BE2C (cell line): ENCODE results near the gene PTPRM.

ENCODE experiments used
- DNase-seq: peaks from one replicate; pipeline ENCODE4 v3.0.0-alpha.2; 2020
- H3K27me3 ChIP-seq: fragments of 250-450 bp; sonication (Bioruptor Pico); 2 replicates; pipeline ENCODE4 v1.5.1; 2020; ENCODE audit warnings: mild to moderate bottlenecking
- H3K36me3 ChIP-seq: fragments of 250-450 bp; sonication (Bioruptor Pico); 2 replicates; pipeline ENCODE4 v1.5.1; 2020; ENCODE audit warnings: mild to moderate bottlenecking
- H3K4me1 ChIP-seq: fragments of 250-450 bp; sonication (Bioruptor Pico); 2 replicates; pipeline ENCODE4 v1.5.1; 2020
- H3K4me3 ChIP-seq: 2 replicates; pipeline ENCODE4 v1.5.1; 2011; ENCODE audit warnings: low read depth, low read length
- H3K9me3 ChIP-seq: fragments of 250-450 bp; sonication (Bioruptor Pico); 2 replicates; pipeline ENCODE4 v1.5.1; 2020
- CTCF ChIP-seq: IDR thresholded peaks from 2 replicates; pipeline ENCODE4 v1.5.1; 2012; ENCODE audit warnings: mild to moderate bottlenecking, low read depth, low read length

PTPRM gene

DNA sequence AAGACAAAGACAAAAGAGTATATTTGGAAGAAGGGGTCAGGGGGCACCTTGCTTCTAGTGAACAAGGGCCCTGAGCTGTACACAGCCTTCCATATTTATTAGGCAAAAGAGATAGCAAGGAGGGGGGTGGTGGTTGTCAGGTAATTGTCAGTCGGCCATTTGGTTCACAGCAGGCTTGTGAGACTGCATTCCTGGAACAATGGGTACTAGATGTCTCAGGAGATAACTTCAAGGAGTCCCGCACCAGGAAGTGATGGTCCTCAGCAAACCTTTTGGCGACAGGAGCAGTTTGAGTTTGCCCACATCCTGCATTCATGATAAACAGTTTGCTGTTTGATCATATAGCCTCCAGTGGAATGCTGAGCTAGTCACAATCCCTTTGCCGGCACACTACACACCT is 665.7 kb downstream of the PTPRM start:
- TF ChIP-seq CTCF: no peak
- no peaks in the 10 kb centered on the region for H3K36me3 ChIP-seq
- H3K4me1 ChIP-seq: no peaks in the 10 kb centered on the region
- no peak overlapping the region for H3K4me3 ChIP-seq
- H3K27me3 ChIP-seq: no peaks in the 10 kb centered on the region
- no peak for DNase-seq
- H3K9me3 ChIP-seq: no peaks in the 10 kb centered on the region

- DNase-seq: no peak
- no peak overlapping the region for H3K4me3 ChIP-seq
- H3K36me3 ChIP-seq: no peaks in the 10 kb centered on the region
- no peak for TF ChIP-seq CTCF
- H3K27me3 ChIP-seq: no peaks in the 10 kb centered on the region
- no peaks in the 10 kb centered on the region for H3K9me3 ChIP-seq
- H3K4me1 ChIP-seq: no peaks in the 10 kb centered on the region
Observed at GRCh38 chr18:8235894-8236293, 668.8 kb downstream of the PTPRM start.

- Histone ChIP-seq H3K9me3 (no peaks in the 10 kb centered on the region), H3K4me1 (no peaks in the 10 kb centered on the region), H3K4me3 (no peak overlapping the region), H3K36me3 (no peaks in the 10 kb centered on the region), H3K27me3 (no peaks in the 10 kb centered on the region)
- no peak for DNase-seq
- TF ChIP-seq CTCF: no peak
Observed at GRCh38 chr18:8238507-8238906, 671.4 kb downstream of the PTPRM start.

DNA sequence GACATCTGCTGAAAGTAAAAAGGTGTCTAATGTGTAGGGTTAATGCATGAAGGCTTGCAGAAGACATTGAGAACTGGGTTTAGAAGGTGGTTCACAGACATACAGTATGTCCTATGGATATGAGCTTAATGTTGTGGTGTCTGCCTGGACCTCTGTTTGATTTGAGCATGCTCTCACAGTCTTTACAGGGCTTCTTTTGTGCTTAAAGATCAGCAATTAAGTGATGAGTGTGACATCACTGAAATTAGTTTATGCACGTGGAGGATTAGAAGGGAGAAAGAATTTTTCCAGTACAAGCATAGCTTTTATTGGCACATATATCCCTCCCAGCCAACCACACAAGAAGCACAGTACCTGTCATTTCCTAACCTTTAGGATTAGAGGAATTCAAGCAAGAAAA is 674.6 kb downstream of the PTPRM start:
- no peak for TF ChIP-seq CTCF
- Histone ChIP-seq H3K27me3 (no peaks in the 10 kb centered on the region), H3K4me1 (no peaks in the 10 kb centered on the region), H3K36me3 (no peaks in the 10 kb centered on the region), H3K4me3 (no peak overlapping the region), H3K9me3 (no peaks in the 10 kb centered on the region)
- no peak for DNase-seq

DNA sequence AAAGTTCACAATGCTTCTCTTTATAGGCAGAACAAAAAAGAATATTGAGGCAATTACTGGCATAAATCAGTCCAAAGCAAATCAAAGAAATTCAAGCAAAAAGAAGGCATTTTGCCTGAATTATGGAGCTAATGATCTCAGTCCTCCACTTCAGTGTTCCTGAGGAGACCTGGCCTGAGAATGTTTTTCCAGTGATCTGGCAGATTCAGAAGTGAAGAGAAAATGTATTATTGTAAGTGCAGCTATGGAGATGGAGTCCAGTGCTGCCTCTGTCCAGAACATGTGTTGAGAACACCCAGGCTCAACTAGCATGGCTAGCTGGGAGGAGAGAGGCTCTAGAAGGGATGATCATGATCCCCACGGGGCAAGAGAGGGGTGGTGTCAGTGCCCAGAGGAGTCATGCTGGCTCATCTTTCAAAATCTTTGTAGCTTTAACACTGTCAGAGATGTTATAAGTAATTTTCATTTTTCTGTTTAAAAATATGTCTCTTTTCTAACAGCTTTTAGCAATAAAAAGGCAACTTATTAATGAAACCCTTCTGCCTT is 675.1 kb downstream of the PTPRM start:
- no peak for DNase-seq
- Histone ChIP-seq H3K36me3 (no peaks in the 10 kb centered on the region), H3K9me3 (no peaks in the 10 kb centered on the region), H3K27me3 (no peaks in the 10 kb centered on the region), H3K4me3 (no peak overlapping the region), H3K4me1 (no peaks in the 10 kb centered on the region)
- no peak for TF ChIP-seq CTCF

- Histone ChIP-seq H3K27me3 (no peaks in the 10 kb centered on the region), H3K9me3 (no peaks in the 10 kb centered on the region), H3K4me3 (no peak overlapping the region), H3K36me3 (no peaks in the 10 kb centered on the region), H3K4me1 (peaks cover 3% of the 10 kb centered on the region; the same call in 1 of the 2 replicates)
- no peak for DNase-seq
- TF ChIP-seq CTCF: no peak
Observed at GRCh38 chr18:8247700-8248099, 680.6 kb downstream of the PTPRM start.
